Osteoblast (primary cell): Measurements from ENCODE around the gene TRAF1. TPM values are rescaled to one million over a fixed set of nuclear protein-coding genes. Genes with fewer than 3 reads are reported as not detected.
A peak's percentile ranks its signal among the peaks of the same experiment; 100 is the strongest.

Experiments
- DNase-seq: peaks from one replicate; pipeline ENCODE4 v3.0.0; 2011; ENCODE audit warnings: low spot score, mixed read lengths; ENCODE audit not compliant: insufficient read length; ENCODE audit errors: missing footprints
- H2AFZ ChIP-seq: 2 replicates; pipeline ENCODE4 v1.6.0; 2011; ENCODE audit warnings: mild to moderate bottlenecking, low read length
- H3K27ac ChIP-seq: 2 replicates; pipeline ENCODE4 v1.5.1; 2011; ENCODE audit warnings: mild to moderate bottlenecking, low read depth, low read length, moderate library complexity
- H3K27me3 ChIP-seq: 2 replicates; pipeline ENCODE4 v1.6.0; 2012; ENCODE audit warnings: mild to moderate bottlenecking, control low read depth, inconsistent platforms, low read length, moderate library complexity; ENCODE audit not compliant: insufficient read depth
- H3K36me3 ChIP-seq: 2 replicates; pipeline ENCODE4 v1.5.1; 2011; ENCODE audit warnings: mild to moderate bottlenecking, low read length, control low read depth, moderate library complexity; ENCODE audit not compliant: insufficient read depth
- H3K4me1 ChIP-seq: 2 replicates; pipeline ENCODE4 v1.5.1; 2011; ENCODE audit warnings: mild to moderate bottlenecking, low read length, control low read depth, moderate library complexity; ENCODE audit not compliant: insufficient read depth
- H3K4me2 ChIP-seq: 2 replicates; pipeline ENCODE4 v1.6.0; 2011; ENCODE audit warnings: mild to moderate bottlenecking, low read length; ENCODE audit not compliant: insufficient read depth
- H3K4me3 ChIP-seq: fragments of 200-600 bp; sonication (generic); 3 replicates; pipeline ENCODE4 v1.5.1; 2012; ENCODE audit warnings: mild to moderate bottlenecking, low read length, inconsistent platforms; ENCODE audit not compliant: insufficient read depth
- H3K79me2 ChIP-seq: 2 replicates; pipeline ENCODE4 v1.6.0; 2012; ENCODE audit warnings: mild to moderate bottlenecking, low read length, control low read depth, inconsistent platforms; ENCODE audit not compliant: insufficient read depth
- H3K9me3 ChIP-seq: 2 replicates; pipeline ENCODE4 v1.5.1; 2011; ENCODE audit warnings: low read depth, low read length, control low read depth
- H4K20me1 ChIP-seq: 2 replicates; pipeline ENCODE4 v1.6.0; 2012; ENCODE audit warnings: mild to moderate bottlenecking, low read length, control low read depth; ENCODE audit not compliant: insufficient read depth
- CTCF ChIP-seq: IDR thresholded peaks from 2 replicates; pipeline ENCODE4 v1.5.1; 2011; ENCODE audit warnings: mild to moderate bottlenecking, low read depth, low read length, moderate library complexity; ENCODE audit errors: extremely low read depth
- total RNA-seq: library from RNA; depleted of rRNA; stranded (reverse); fragments of >200 nt; gene quantifications from 2 replicates; pipeline ENCODE4 v1.2.3, GENCODE V29; 2012

The TRAF1 gene
- total RNA-seq, 1 donor = 1.8 TPM

DNA sequence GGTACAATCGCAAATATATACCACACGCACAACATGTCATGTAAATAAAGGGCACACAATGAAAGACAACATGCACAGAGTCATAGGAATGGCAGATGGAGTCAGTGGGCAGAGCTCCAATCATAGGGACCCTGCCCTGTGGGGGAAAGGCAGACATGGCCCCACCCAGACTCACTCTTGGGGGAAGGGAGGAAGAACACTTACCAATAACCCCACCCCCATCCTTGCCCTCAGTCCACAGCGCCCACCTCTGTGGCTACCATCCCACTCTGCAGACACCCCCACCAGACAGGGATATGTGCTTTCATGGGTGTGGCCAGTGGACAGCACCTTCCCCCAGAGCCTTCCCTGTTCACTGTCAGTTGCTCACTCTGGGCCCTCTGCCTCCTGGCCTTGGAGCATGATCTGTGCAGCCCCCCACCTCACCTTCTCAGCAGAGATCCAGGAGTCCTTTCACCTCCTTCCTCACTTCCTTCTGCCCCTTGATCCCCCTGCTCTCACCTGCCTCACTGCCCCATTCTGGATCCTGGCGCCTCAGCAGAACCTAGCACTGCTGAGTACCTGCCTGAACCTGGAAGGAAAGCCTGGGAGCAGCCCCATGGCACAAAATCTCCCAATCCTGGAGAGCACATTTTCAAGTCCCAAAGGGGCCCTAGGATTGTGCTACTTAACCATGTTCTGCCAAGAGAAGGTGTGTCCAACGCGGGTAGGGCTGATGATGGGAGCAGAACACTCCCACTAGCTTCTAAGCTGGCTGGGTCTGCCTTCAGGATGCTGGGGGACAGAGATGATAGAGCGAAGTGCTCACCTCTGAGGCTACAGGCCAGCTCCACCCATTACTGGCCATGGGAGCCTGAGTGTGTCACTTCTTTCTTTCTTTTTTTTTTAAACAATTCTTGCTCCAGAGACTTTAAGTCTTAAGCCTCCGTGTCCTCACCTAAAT is 48.1 kb downstream of the TRAF1 start:
- Histone ChIP-seq H3K79me2 (no peaks in the 10 kb centered on the region), H3K27ac (no peak overlapping the region), H4K20me1 (no peaks in the 10 kb centered on the region), H3K4me2 (no peak overlapping the region), H3K27me3 (no peaks in the 10 kb centered on the region), H3K9me3 (no peaks in the 10 kb centered on the region), H3K4me1 (peaks cover 12% of the 10 kb centered on the region), H3K4me3 (no peak overlapping the region), H2AFZ (no peak overlapping the region), H3K36me3 (peaks cover 4% of the 10 kb centered on the region)
- peak; percentile 79 for DNase-seq
- no peak for TF ChIP-seq CTCF

GRCh38 chr9:120877276-120878034 is 49.1 kb downstream of the TRAF1 start:
- Histone ChIP-seq H2AFZ (peak overlapping the region; percentile 95), H3K4me3 (peak overlapping the region; percentile 79), H3K27ac (peak overlapping the region; percentile 40), H4K20me1 (no peaks in the 10 kb centered on the region), H3K27me3 (no peaks in the 10 kb centered on the region), H3K9me3 (no peaks in the 10 kb centered on the region), H3K4me1 (peaks cover 12% of the 10 kb centered on the region), H3K79me2 (no peaks in the 10 kb centered on the region), H3K36me3 (peaks cover 12% of the 10 kb centered on the region), H3K4me2 (peak overlapping the region; percentile 87)
- DNase-seq = peak; percentile 94
- TF ChIP-seq CTCF = no peak

GRCh38 chr9:120876842-120877240 is 49.8 kb downstream of the TRAF1 start, which contains the start of gene PHF19:
Gene PHF19, minus strand, starts transcription at chr9:120877188. Its CDS starts 2,447 bp downstream, at chr9:120874741.
- Histone ChIP-seq H3K4me3 (peak within 1 kb of the TSS; percentile 79), H3K36me3 (peaks cover 18% of the 10 kb centered on the region), H3K4me1 (peaks cover 12% of the 10 kb centered on the region), H3K9me3 (no peaks in the 10 kb centered on the region), H2AFZ (peak within 1 kb of the TSS; percentile 95), H3K27ac (peak within 1 kb of the TSS; percentile 46), H3K4me2 (peak within 1 kb of the TSS; percentile 87), H3K79me2 (no peaks in the 10 kb centered on the region), H4K20me1 (no peaks in the 10 kb centered on the region), H3K27me3 (no peaks in the 10 kb centered on the region)
- DNase-seq = peak; percentile 97
- TF ChIP-seq CTCF = no peak
